GM12878 (cell line): Measurements from ENCODE around the gene CDK15. TPM values are rescaled to one million over a fixed set of nuclear protein-coding genes. Genes with fewer than 3 reads are reported as not detected.

Source experiments
- ATAC-seq: fragments of 200-7000 bp; cut with Tn5 transposase; 3 replicates; pipeline ENCODE4 v1.9.1; 2020; ENCODE audit warnings: mild to moderate bottlenecking, moderate library complexity
- BruUV-seq: library from RNA; stranded (reverse); fragments of 400-500 nt; replicated peaks from 2 replicates; lab custom pipeline; 2021; lab: Mats Ljungman, UMichigan
- CTCF ChIA-PET: fragments of 300-600 bp; sonication (Branson Sonifier 250); formaldehyde crosslinking; extraction: SDS; loops from one replicate; lab custom pipeline; 2021; ENCODE audit warnings: inconsistent platforms; lab: Yijun Ruan, JAX
- POLR2A ChIA-PET: fragments of 350-600 bp; formaldehyde crosslinking; extraction: SDS; loops from one replicate; lab custom pipeline; 2021; ENCODE audit warnings: inconsistent platforms; lab: Charles Lee
- RAD21 ChIA-PET: fragments of 300-600 bp; sonication (Branson Sonifier 250); formaldehyde crosslinking; loops from one replicate; lab custom pipeline; 2023; ENCODE audit warnings: antibody characterized with exemption; ENCODE audit not compliant: unreplicated experiment; lab: Charles Lee
- SMC1A ChIA-PET: fragments of 300-600 bp; sonication (Branson Sonifier 250); formaldehyde crosslinking; loops from one replicate; lab custom pipeline; 2023; ENCODE audit not compliant: unreplicated experiment, uncharacterized antibody; lab: Charles Lee
- DNase-seq: peaks from one replicate; pipeline ENCODE4 v3.0.0-alpha.2; 2011; ENCODE audit warnings: low read depth, low spot score
- FAIRE-seq: peaks from 3 replicates; lab custom pipeline; 2011; peaks lifted over from hg19 to GRCh38; lab: Jason Lieb, UNC
- H2AFZ ChIP-seq: 2 replicates; pipeline ENCODE4 v1.6.0; 2011; ENCODE audit warnings: low read depth, low read length, control low read depth; ENCODE audit not compliant: control insufficient read depth
- H3K27ac ChIP-seq: 2 replicates; pipeline ENCODE4 v1.5.1; 2011; ENCODE audit warnings: control low read depth; ENCODE audit not compliant: control insufficient read depth, insufficient read depth
- H3K27me3 ChIP-seq, 2 experiments: replicated peaks in 1 of 2; 2 replicates each; pipeline versions ENCODE4 v1.6.0 to v1.6.1; 2011; ENCODE audit warnings: low read length in 1 of 2; ENCODE audit not compliant: control insufficient read depth in 2 of 2, insufficient read depth in 2 of 2
- H3K36me3 ChIP-seq, 2 experiments: 2 replicates each; pipeline ENCODE4 v1.5.1; 2011; ENCODE audit warnings: low read length in 1 of 2; ENCODE audit not compliant: control insufficient read depth in 2 of 2, insufficient read depth in 2 of 2
- H3K4me1 ChIP-seq: 2 replicates; pipeline ENCODE4 v1.6.1; 2011; ENCODE audit warnings: mild to moderate bottlenecking, low read length, moderate library complexity, mixed read lengths; ENCODE audit not compliant: control insufficient read depth, insufficient read depth
- H3K4me2 ChIP-seq: 2 replicates; pipeline ENCODE4 v1.6.0; 2011; ENCODE audit warnings: control low read depth; ENCODE audit not compliant: control insufficient read depth, insufficient read depth
- H3K4me3 ChIP-seq: fragments of 200-600 bp; sonication (generic); 2 replicates; pipeline ENCODE4 v1.5.1; 2016
- H3K79me2 ChIP-seq: 2 replicates; pipeline ENCODE4 v1.6.0; 2011; ENCODE audit warnings: low read length; ENCODE audit not compliant: control insufficient read depth, insufficient read depth
- H3K9ac ChIP-seq: 2 replicates; pipeline ENCODE4 v1.8.0; 2011; ENCODE audit warnings: low read length, control low read depth, mixed read lengths; ENCODE audit not compliant: control insufficient read depth, insufficient read depth
- H3K9me3 ChIP-seq: replicated peaks from 3 replicates; pipeline ENCODE4 v1.5.1; 2011; ENCODE audit warnings: mild to moderate bottlenecking, low read length; ENCODE audit not compliant: control insufficient read depth, insufficient read depth
- H4K20me1 ChIP-seq: 2 replicates; pipeline ENCODE4 v1.6.0; 2011; ENCODE audit not compliant: control insufficient read depth, insufficient read depth
- ATF3 ChIP-seq: IDR thresholded peaks from 2 replicates; pipeline ENCODE4 v1.6.1; 2011; ENCODE audit warnings: low read depth, mild to moderate bottlenecking, low read length, moderate library complexity, borderline replicate concordance; ENCODE audit errors: extremely low read depth
- IKZF1 ChIP-seq: fragments of 450-650 bp; conservative IDR thresholded peaks from 2 replicates; pipeline ENCODE4 v1.6.1; 2017; ENCODE audit warnings: antibody characterized with exemption, mild to moderate bottlenecking
- MAX ChIP-seq: IDR thresholded peaks from 2 replicates; pipeline ENCODE4 v1.6.1; 2012; ENCODE audit warnings: low read depth, low read length, improper control_type of control experiment
- WGBS: methylation state at CpG from one replicate; pipeline ENCODE4 v1.1.6; 2016; ENCODE audit warnings: low lambda C conversion rate; ENCODE audit not compliant: insufficient replicate concordance, insufficient coverage; ENCODE audit errors: missing lambda C conversion rate; 5-methylcytosine and 5-hydroxymethylcytosine counted together
- in situ Hi-C: fragments of 300-500 bp; cut with MboI; formaldehyde crosslinking; loops from 9 replicates; pipeline ENCODE4 v1.14.3; 2018; ENCODE audit warnings: mixed read lengths
- intact Hi-C: fragments of 100-400 bp; cut with micrococcal nuclease; formaldehyde crosslinking; loops from one replicate; pipeline ENCODE4 v1.14.2; 2022; ENCODE audit not compliant: unreplicated experiment
- polyA plus RNA-seq, 11 experiments: library from polyadenylated mRNA; depleted of rRNA in 4 of 11; unstranded in 6 of 11; stranded (reverse) in 5 of 11; fragments of >200 nt; fragmentation: Nextera tagmentation in 4 of 11; fragmentation: Illumina TruSeq in 1 of 11; extraction: Ambion mirVana in 4 of 11; extraction: Trizol in 1 of 11; gene quantifications; 1 replicate in 1 of 11; 2 replicates in 10 of 11; pipeline versions ENCODE4 v1.2.1 to v1.2.3, GENCODE V29; 2011 to 2016; ENCODE audit warnings: inconsistent platforms in 2 of 11, missing spikeins in 2 of 11, low read depth in 1 of 11
- total RNA-seq, 4 experiments: library from RNA; depleted of rRNA in 3 of 4; stranded (reverse); fragments of >200 nt in 3 of 4; fragmentation: Illumina TruSeq in 1 of 4; extraction: Trizol in 1 of 4; gene quantifications; 2 replicates each; pipeline versions ENCODE4 v1.2.1 to v1.2.3, GENCODE V29; 2013 to 2021
- TF ChIP-seq, protein P1 (sequence below): fragments of 150-350 bp; IDR thresholded peaks from 2 replicates; pipeline ENCODE4 v1.6.1; 2014; ENCODE audit warnings: mild to moderate bottlenecking, low read depth, low read length

CDK15 gene
- total and polyA plus RNA-seq, 10 of the 15 experiments (the other 5 are each of a cell fraction or from before 2014, with no cell fraction given), result 0.01 to 0.04 TPM; not detected in 8

DNA sequence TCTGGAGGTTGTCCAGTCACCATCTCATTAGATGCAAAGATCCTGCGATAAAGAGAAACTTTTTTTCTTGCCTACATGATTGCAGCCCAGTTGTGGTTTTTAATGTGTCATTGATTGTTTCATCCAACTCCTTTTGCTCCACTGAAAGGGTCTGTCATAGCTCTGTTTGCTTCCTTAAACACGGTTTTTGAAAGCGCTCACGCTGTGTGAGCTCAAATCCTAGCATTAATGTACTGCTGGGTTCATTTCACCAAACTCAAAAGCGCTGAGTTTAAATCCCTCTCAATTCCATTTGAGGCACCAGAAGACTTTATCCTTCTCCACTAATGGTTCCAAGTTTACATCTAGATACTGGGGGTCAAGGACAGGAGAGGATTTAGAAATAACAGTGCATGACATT, 53.6 kb downstream of the CDK15 start:
- ATAC-seq (no peak), DNase-seq (no peak), FAIRE-seq (no peak)
- ChIA-PET RAD21 (interaction anchor here (1.0 to 3.0 kb wide), 17 partner anchors 10 to 321 kb away, joined by 3 to 34 read pairs (median 4); no protein-coding TSS in a partner anchor), CTCF (interaction anchor here (0.7 to 3.9 kb wide), 42 partner anchors 11 to 623 kb away, joined by 3 to 81 read pairs (median 4); no protein-coding TSS in a partner anchor), SMC1A (interaction anchor here (0.8 to 4.1 kb wide), 33 partner anchors 11 to 623 kb away, joined by 3 to 41 read pairs (median 4); no protein-coding TSS in a partner anchor), POLR2A (no interaction called here)
- intact Hi-C loops, result loop anchor here (1.0 to 5.0 kb wide), 5 partner anchors 63 to 318 kb away; no protein-coding TSS in a partner anchor
- H3K9me3 ChIP-seq, result no peaks in the 10 kb centered on the region
- H3K79me2 ChIP-seq, result no peaks in the 10 kb centered on the region
- 54% methylated on average over 5 of the region's 5 CpGs for WGBS
- H3K27me3 ChIP-seq, result peaks cover 0 to 5% of the 10 kb centered on the region in 2 experiments; a peak in 2 of 4 replicates
- H3K4me3 ChIP-seq, result no peak overlapping the region
- no TSS peak for BruUV-seq
- H3K9ac ChIP-seq, result no peak overlapping the region
- no peaks in the 10 kb centered on the region for H4K20me1 ChIP-seq
- no peak overlapping the region for H3K4me2 ChIP-seq
- H3K4me1 ChIP-seq, result no peaks in the 10 kb centered on the region
- H2AFZ ChIP-seq, result no peak overlapping the region
- no peaks in the 10 kb centered on the region for H3K36me3 ChIP-seq
- TF ChIP-seq MAX, result no peak
- TF ChIP-seq IKZF1, result no peak
- TF ChIP-seq ATF3, result no peak
- TF ChIP-seq, protein P1, sequence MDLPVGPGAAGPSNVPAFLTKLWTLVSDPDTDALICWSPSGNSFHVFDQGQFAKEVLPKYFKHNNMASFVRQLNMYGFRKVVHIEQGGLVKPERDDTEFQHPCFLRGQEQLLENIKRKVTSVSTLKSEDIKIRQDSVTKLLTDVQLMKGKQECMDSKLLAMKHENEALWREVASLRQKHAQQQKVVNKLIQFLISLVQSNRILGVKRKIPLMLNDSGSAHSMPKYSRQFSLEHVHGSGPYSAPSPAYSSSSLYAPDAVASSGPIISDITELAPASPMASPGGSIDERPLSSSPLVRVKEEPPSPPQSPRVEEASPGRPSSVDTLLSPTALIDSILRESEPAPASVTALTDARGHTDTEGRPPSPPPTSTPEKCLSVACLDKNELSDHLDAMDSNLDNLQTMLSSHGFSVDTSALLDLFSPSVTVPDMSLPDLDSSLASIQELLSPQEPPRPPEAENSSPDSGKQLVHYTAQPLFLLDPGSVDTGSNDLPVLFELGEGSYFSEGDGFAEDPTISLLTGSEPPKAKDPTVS, result no peak
- H3K27ac ChIP-seq, result no peak overlapping the region
- in situ Hi-C loops, result loop anchor here (5.0 kb wide), 1 partner anchor 307 kb away; no protein-coding TSS in a partner anchor
